GM12874 (cell line): ENCODE data around the gene FRMD5.
A peak's percentile ranks its signal among the peaks of the same experiment; 100 is the strongest.

ENCODE experiments used
- CTCF ChIP-seq: IDR thresholded peaks from 2 replicates; pipeline ENCODE4 v1.5.1; 2011; ENCODE audit warnings: low read depth, mild to moderate bottlenecking, control low read depth, low read length, moderate library complexity; ENCODE audit not compliant: insufficient read depth

Gene FRMD5

GRCh38 chr15:43883571-43883970 is 311.5 kb downstream of the FRMD5 start:
- no peak for TF ChIP-seq CTCF

GRCh38 chr15:43881944-43882343 is 313.1 kb downstream of the FRMD5 start:
- TF ChIP-seq CTCF = peak; percentile 46

GRCh38 chr15:43881245-43881644 is 313.8 kb downstream of the FRMD5 start:
- no peak for TF ChIP-seq CTCF

- TF ChIP-seq CTCF = no peak
Measured at GRCh38 chr15:43880406-43881194, 314.5 kb downstream of the FRMD5 start.

- no peak for TF ChIP-seq CTCF
Measured at GRCh38 chr15:43879386-43880355, 315.4 kb downstream of the FRMD5 start.

- TF ChIP-seq CTCF = no peak
Measured at GRCh38 chr15:43878446-43878845, 316.6 kb downstream of the FRMD5 start.

GRCh38 chr15:43877371-43877770 is 317.7 kb downstream of the FRMD5 start:
- TF ChIP-seq CTCF = no peak
